ENCODE data around the gene SAXO1.

SAXO1 gene

GRCh38 chr9:18923671-18924430 is 109.2 kb downstream of the SAXO1 start:
- Histone ChIP-seq H3K9ac (ENCODE audit: low read depth, low read length) (no peak overlapping the region), H3K36me3 (ENCODE audit: insufficient read depth, low read length) (no peaks in the 10 kb centered on the region), H3K4me1 (ENCODE audit: insufficient read depth, low read length) (no peaks in the 10 kb centered on the region), H3K9me3 (ENCODE audit: control insufficient read depth, insufficient read depth, low read length) (no peaks in the 10 kb centered on the region)

- Histone ChIP-seq H3K4me1 (ENCODE audit: insufficient read depth, low read length) (no peaks in the 10 kb centered on the region), H3K9me3 (ENCODE audit: control insufficient read depth, insufficient read depth, low read length) (no peaks in the 10 kb centered on the region), H3K36me3 (ENCODE audit: insufficient read depth, low read length) (no peaks in the 10 kb centered on the region), H3K9ac (ENCODE audit: low read depth, low read length) (no peak overlapping the region)
Observed at GRCh38 chr9:18923167-18923566, 109.8 kb downstream of the SAXO1 start.

GRCh38 chr9:18922161-18922885 is 110.7 kb downstream of the SAXO1 start:
- Histone ChIP-seq H3K4me1 (ENCODE audit: insufficient read depth, low read length) (no peaks in the 10 kb centered on the region), H3K36me3 (ENCODE audit: insufficient read depth, low read length) (no peaks in the 10 kb centered on the region), H3K9me3 (ENCODE audit: control insufficient read depth, insufficient read depth, low read length) (no peaks in the 10 kb centered on the region), H3K9ac (ENCODE audit: low read depth, low read length) (no peak overlapping the region)

GRCh38 chr9:18921366-18922075 is 111.5 kb downstream of the SAXO1 start:
- Histone ChIP-seq H3K9me3 (ENCODE audit: control insufficient read depth, insufficient read depth, low read length) (no peaks in the 10 kb centered on the region), H3K4me1 (ENCODE audit: insufficient read depth, low read length) (no peaks in the 10 kb centered on the region)

GRCh38 chr9:18920141-18921084 is 112.6 kb downstream of the SAXO1 start:
- Histone ChIP-seq H3K9me3 (ENCODE audit: control insufficient read depth, insufficient read depth, low read length) (no peaks in the 10 kb centered on the region), H3K9ac (ENCODE audit: low read depth, low read length) (no peak overlapping the region), H3K36me3 (ENCODE audit: insufficient read depth, low read length) (no peaks in the 10 kb centered on the region), H3K4me1 (ENCODE audit: insufficient read depth, low read length) (no peaks in the 10 kb centered on the region)

More at GRCh38 chr9:18921366-18922075, 111.5 kb downstream of the SAXO1 start:
- H3K9ac ChIP-seq (ENCODE audit: low read depth, low read length), result no peak overlapping the region
- H3K36me3 ChIP-seq (ENCODE audit: insufficient read depth, low read length), result no peaks in the 10 kb centered on the region

- H3K4me1 ChIP-seq (ENCODE audit: insufficient read depth, low read length), result 0 out of 2 replicates have a peak, but pooled peaks cover 7% of the 10 kb centered on the region
Observed at GRCh38 chr9:18911714-18912342, 121.2 kb downstream of the SAXO1 start.

GRCh38 chr9:18910916-18911315 is 122.1 kb downstream of the SAXO1 start:
- Histone ChIP-seq H3K9me3 (ENCODE audit: control insufficient read depth, insufficient read depth, low read length) (no peaks in the 10 kb centered on the region), H3K9ac (ENCODE audit: low read depth, low read length) (no peak overlapping the region), H3K36me3 (ENCODE audit: insufficient read depth, low read length) (no peaks in the 10 kb centered on the region), H3K4me1 (ENCODE audit: insufficient read depth, low read length) (0 out of 2 replicates have a peak, but pooled peaks cover 7% of the 10 kb centered on the region)

More at GRCh38 chr9:18911714-18912342, 121.2 kb downstream of the SAXO1 start:
- Histone ChIP-seq H3K9ac (ENCODE audit: low read depth, low read length) (no peak overlapping the region), H3K36me3 (ENCODE audit: insufficient read depth, low read length) (no peaks in the 10 kb centered on the region), H3K9me3 (ENCODE audit: control insufficient read depth, insufficient read depth, low read length) (no peaks in the 10 kb centered on the region)

- no peaks in the 10 kb centered on the region for H3K9me3 ChIP-seq (ENCODE audit: control insufficient read depth, insufficient read depth, low read length)
- no peak overlapping the region for H3K9ac ChIP-seq (ENCODE audit: low read depth, low read length)
- 0 out of 2 replicates have a peak, but pooled peaks cover 7% of the 10 kb centered on the region for H3K4me1 ChIP-seq (ENCODE audit: insufficient read depth, low read length)
- H3K36me3 ChIP-seq (ENCODE audit: insufficient read depth, low read length), result no peaks in the 10 kb centered on the region
Observed at GRCh38 chr9:18910435-18910834, 122.6 kb downstream of the SAXO1 start.

- Histone ChIP-seq H3K9me3 (ENCODE audit: control insufficient read depth, insufficient read depth, low read length) (no peaks in the 10 kb centered on the region), H3K9ac (ENCODE audit: low read depth, low read length) (no peak overlapping the region), H3K36me3 (ENCODE audit: insufficient read depth, low read length) (no peaks in the 10 kb centered on the region), H3K4me1 (ENCODE audit: insufficient read depth, low read length) (0 out of 2 replicates have a peak, but pooled peaks cover 7% of the 10 kb centered on the region)
Observed at GRCh38 chr9:18909140-18910018, 123.6 kb downstream of the SAXO1 start.

GRCh38 chr9:18907927-18908625 is 124.9 kb downstream of the SAXO1 start:
- Histone ChIP-seq H3K36me3 (ENCODE audit: insufficient read depth, low read length) (no peaks in the 10 kb centered on the region), H3K4me1 (ENCODE audit: insufficient read depth, low read length) (0 out of 2 replicates have a peak, but pooled peaks cover 7% of the 10 kb centered on the region), H3K9me3 (ENCODE audit: control insufficient read depth, insufficient read depth, low read length) (no peaks in the 10 kb centered on the region; the same call in 1 of the 2 replicates), H3K9ac (ENCODE audit: low read depth, low read length) (no peak overlapping the region)

- H3K9me3 ChIP-seq (ENCODE audit: control insufficient read depth, insufficient read depth, low read length), result no peaks in the 10 kb centered on the region; the same call in 1 of the 2 replicates
- no peak overlapping the region for H3K9ac ChIP-seq (ENCODE audit: low read depth, low read length)
- H3K36me3 ChIP-seq (ENCODE audit: insufficient read depth, low read length), result no peaks in the 10 kb centered on the region
- 0 out of 2 replicates have a peak, but pooled peaks cover 7% of the 10 kb centered on the region for H3K4me1 ChIP-seq (ENCODE audit: insufficient read depth, low read length)
Observed at GRCh38 chr9:18906656-18907395, 126.2 kb downstream of the SAXO1 start.

Data from ES-I3 (cell line).